Measurements from ENCODE around the gene SSU72.
"Not testable (repeated sequence)": the region's sequence is repeated elsewhere in the genome, so short reads cannot be mapped to it uniquely, and the experiment has no call there.

Gene SSU72

DNA sequence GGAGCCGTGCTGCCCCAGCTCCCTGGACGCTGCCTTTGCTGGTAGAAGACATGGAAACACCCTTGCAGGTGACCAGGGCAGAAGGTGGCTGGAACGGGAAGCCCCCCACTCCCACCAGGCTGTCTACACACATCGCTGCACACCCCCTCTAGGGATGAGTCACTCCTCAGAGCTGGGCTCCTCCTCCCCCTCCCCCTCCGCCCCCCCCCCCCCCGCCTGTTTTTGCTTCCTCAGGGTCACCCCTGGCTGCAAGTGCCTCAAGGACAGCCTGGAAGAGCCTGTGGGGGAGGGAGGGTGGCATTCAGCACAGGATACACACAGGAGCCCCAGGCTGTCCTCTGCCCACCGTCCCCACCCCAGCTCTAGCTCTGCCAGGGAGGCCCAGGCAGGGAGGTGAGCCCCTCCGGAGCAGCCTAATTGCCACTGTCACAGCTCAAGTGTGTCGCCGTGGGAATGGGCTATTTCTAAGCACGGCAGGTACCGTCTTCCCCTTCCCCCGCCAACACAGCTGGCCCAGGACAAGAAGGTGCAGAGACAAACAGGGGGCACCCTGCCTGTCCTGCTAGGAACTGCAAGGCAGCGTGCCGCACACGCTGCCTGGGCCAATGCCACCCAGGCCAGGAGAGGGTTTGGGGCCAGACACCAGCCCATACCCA lies 22.7 kb upstream of the SSU72 start:
- Histone ChIP-seq H3K9me2 (replicated peaks; ENCODE audit: low read depth, low read length) (no peaks in the 10 kb centered on the region), H4K20me1 (ENCODE audit: insufficient read depth, low read length, poor library complexity, severe bottlenecking) (no peaks in the 10 kb centered on the region), H3K4me1 (ENCODE audit: insufficient read depth, low read length, poor library complexity, severe bottlenecking) (no peaks in the 10 kb centered on the region), H3K4me2 (ENCODE audit: low read depth, low read length, poor library complexity, severe bottlenecking) (no peak overlapping the region), H2AFZ (ENCODE audit: low read length) (no peak overlapping the region), H3K9me3 (ENCODE audit: insufficient read depth, low read depth, low read length) (no peaks in the 10 kb centered on the region), H3K9ac (ENCODE audit: low read depth, low read length, poor library complexity, severe bottlenecking) (no peak overlapping the region), H3F3A (ENCODE audit: low read depth) (no peaks in the 10 kb centered on the region), H3K79me2 (ENCODE audit: insufficient read depth, low read length) (no peaks in the 10 kb centered on the region), H3K27me3 (ENCODE audit: insufficient read depth, low read length, poor library complexity, severe bottlenecking) (peaks cover 19% of the 10 kb centered on the region), H3K4me3 (ENCODE audit: low read length, poor library complexity, severe bottlenecking) (no peak overlapping the region), H3K36me3 (ENCODE audit: insufficient read depth, low read length) (no peaks in the 10 kb centered on the region)
- no peak for TF ChIP-seq EZH2phosphoT487 (IDR thresholded peaks at IDR 0.05; ENCODE audit: borderline replicate concordance)
- TF ChIP-seq, protein P1, sequence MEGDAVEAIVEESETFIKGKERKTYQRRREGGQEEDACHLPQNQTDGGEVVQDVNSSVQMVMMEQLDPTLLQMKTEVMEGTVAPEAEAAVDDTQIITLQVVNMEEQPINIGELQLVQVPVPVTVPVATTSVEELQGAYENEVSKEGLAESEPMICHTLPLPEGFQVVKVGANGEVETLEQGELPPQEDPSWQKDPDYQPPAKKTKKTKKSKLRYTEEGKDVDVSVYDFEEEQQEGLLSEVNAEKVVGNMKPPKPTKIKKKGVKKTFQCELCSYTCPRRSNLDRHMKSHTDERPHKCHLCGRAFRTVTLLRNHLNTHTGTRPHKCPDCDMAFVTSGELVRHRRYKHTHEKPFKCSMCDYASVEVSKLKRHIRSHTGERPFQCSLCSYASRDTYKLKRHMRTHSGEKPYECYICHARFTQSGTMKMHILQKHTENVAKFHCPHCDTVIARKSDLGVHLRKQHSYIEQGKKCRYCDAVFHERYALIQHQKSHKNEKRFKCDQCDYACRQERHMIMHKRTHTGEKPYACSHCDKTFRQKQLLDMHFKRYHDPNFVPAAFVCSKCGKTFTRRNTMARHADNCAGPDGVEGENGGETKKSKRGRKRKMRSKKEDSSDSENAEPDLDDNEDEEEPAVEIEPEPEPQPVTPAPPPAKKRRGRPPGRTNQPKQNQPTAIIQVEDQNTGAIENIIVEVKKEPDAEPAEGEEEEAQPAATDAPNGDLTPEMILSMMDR (conservative IDR thresholded peaks at IDR 0.05; ENCODE audit: low read length) = no peak; the same call in 1 of the 2 replicates

DNA sequence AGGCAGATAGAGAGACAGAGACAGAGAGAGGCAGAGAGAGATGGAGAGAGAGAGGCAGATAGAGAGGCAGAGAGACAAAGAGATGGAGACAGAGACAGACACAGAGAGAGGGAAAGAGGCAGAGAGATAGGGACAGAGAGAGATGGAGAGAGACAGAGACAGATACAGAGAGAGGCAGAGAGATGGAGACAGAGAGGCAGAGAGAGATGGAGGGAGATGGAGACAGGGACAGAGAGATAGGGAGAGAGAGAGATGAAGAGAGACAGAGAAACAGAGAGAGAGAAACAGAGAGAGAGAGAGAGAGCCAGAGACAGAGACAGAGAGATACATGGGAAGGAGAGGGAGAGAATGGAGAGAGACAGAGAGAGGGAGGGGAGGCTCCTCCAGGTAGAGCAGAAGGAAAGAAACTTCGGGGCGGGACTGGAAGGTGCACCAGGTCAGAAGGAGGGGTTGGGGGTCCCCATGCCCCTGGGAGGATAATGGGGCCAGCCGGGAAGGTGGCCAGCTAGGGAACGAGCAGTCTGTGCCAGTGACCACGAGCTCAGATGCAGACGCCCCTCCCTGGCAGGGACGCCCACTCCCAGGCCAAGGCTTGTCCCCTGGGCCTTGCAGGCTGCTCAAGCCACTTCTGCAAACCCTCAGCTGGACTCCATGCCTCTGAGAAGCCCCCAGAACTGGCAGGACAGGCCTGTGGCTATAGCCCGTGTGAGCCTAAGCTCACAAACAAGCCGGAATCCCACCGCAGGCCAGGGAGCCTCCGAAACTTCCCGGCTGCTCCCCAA lies 22.0 kb upstream of the SSU72 start:
- TF ChIP-seq, protein P1 (conservative IDR thresholded peaks at IDR 0.05; ENCODE audit: low read length) = no peak
- no peak for TF ChIP-seq EZH2phosphoT487 (IDR thresholded peaks at IDR 0.05; ENCODE audit: borderline replicate concordance)
- H3K4me1 ChIP-seq (ENCODE audit: insufficient read depth, low read length, poor library complexity, severe bottlenecking) = no peaks in the 10 kb centered on the region
- H3K27me3 ChIP-seq (ENCODE audit: insufficient read depth, low read length, poor library complexity, severe bottlenecking) = peaks cover 19% of the 10 kb centered on the region
- H4K20me1 ChIP-seq (ENCODE audit: insufficient read depth, low read length, poor library complexity, severe bottlenecking) = no peaks in the 10 kb centered on the region
- H3K36me3 ChIP-seq (ENCODE audit: insufficient read depth, low read length) = no peaks in the 10 kb centered on the region
- no peaks in the 10 kb centered on the region for H3K79me2 ChIP-seq (ENCODE audit: insufficient read depth, low read length)
- no peaks in the 10 kb centered on the region for H3K9me3 ChIP-seq (ENCODE audit: insufficient read depth, low read depth, low read length)
- no peak overlapping the region for H3K9ac ChIP-seq (ENCODE audit: low read depth, low read length, poor library complexity, severe bottlenecking)
- no peaks in the 10 kb centered on the region for H3F3A ChIP-seq (ENCODE audit: low read depth)
- no peak overlapping the region for H2AFZ ChIP-seq (ENCODE audit: low read length)
- H3K4me3 ChIP-seq (ENCODE audit: low read length, poor library complexity, severe bottlenecking) = no peak overlapping the region
- H3K4me2 ChIP-seq (ENCODE audit: low read depth, low read length, poor library complexity, severe bottlenecking) = no peak overlapping the region
- no peaks in the 10 kb centered on the region for H3K9me2 ChIP-seq (replicated peaks; ENCODE audit: low read depth, low read length)

DNA sequence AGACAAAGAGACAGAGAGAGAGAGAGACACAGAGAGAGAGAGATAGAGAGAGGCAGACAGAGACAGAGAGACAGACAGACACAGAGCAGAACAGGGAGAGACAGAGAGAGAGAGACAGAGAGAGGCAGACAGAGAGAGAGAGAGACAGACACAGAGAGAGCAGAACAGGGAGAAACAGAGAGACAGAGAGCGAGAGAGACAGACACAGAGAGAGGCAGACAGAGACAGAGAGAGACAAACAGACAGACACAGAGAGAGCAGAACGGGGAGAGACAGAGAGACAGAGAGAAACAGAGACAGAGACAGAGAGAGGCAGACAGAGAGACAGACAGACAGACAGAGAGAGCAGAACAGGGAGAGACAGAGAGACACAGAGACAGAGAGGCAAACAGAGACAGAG lies 20.7 kb upstream of the SSU72 start:
- H3K9me2 ChIP-seq (replicated peaks; ENCODE audit: low read depth, low read length); H3K4me1 ChIP-seq (ENCODE audit: insufficient read depth, low read length, poor library complexity, severe bottlenecking); H3K9ac ChIP-seq (ENCODE audit: low read depth, low read length, poor library complexity, severe bottlenecking); H3K9me3 ChIP-seq (ENCODE audit: insufficient read depth, low read depth, low read length); H3F3A ChIP-seq (ENCODE audit: low read depth); H4K20me1 ChIP-seq (ENCODE audit: insufficient read depth, low read length, poor library complexity, severe bottlenecking); H3K4me2 ChIP-seq (ENCODE audit: low read depth, low read length, poor library complexity, severe bottlenecking); H3K36me3 ChIP-seq (ENCODE audit: insufficient read depth, low read length); H2AFZ ChIP-seq (ENCODE audit: low read length); H3K79me2 ChIP-seq (ENCODE audit: insufficient read depth, low read length); H3K4me3 ChIP-seq (ENCODE audit: low read length, poor library complexity, severe bottlenecking): not testable (repeated sequence)
- H3K27me3 ChIP-seq (ENCODE audit: insufficient read depth, low read length, poor library complexity, severe bottlenecking) = peaks cover 19% of the 10 kb centered on the region

Data from Loucy (cell line).